ENCODE measurements around the gene ABCG2.

The ABCG2 gene

DNA sequence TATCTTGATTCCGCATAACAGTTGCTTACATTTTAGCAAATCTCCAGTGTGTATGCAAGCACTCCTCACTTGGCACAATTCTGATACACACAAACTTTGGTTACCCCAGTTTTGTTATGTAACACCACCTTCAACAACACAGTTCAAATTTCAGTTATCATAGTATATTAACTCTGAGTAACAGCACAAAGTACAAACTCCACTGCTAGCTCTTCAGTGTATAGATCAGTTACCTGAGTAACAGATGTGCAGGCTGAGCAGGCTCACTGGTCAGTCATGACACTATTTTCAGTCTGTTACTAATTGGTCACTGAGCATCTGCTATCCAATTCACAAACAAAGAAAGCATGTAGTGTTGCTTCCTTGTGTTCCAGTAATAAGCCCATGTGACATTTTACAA, 95.6 kb downstream of the ABCG2 start:
- no peak for DNase-seq

DNA sequence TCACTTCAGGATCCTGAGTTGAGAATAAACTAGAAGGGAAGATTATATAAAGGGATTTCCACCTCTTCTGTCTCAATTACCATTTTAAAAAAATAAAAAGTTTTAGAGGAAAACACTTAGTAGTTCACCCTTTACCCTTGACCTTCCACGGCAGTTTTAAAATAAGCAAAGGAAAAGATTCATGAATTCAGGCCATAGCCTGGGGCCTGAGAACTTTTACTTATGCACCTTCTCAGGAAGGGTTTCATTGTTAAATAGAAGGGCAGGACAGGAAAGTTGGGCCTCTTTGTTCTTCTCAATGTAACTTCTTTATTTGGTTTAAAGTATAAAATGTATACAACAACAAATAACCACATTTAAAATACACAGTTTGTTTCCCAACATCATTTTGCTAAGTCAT, 96.1 kb downstream of the ABCG2 start:
- DNase-seq: no peak

DNA sequence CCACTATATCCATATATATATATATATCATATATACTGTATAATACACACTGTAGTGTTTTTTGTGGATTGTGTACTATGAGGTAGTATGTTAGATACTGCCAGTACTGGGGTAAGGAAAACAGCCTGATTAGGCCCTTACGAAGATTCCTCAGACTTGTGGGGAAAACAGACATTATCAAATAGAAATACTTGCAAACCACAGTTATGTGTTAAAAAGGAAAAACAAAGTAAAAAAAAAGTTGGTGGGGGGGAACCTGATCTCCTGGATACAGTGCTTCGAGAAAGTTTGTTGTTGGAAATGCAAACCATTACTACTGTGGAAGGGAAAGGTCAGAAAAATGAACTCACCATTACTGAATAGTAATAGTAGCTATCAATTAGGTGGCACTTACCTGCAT, 98.0 kb downstream of the ABCG2 start:
- DNase-seq: no peak

DNA sequence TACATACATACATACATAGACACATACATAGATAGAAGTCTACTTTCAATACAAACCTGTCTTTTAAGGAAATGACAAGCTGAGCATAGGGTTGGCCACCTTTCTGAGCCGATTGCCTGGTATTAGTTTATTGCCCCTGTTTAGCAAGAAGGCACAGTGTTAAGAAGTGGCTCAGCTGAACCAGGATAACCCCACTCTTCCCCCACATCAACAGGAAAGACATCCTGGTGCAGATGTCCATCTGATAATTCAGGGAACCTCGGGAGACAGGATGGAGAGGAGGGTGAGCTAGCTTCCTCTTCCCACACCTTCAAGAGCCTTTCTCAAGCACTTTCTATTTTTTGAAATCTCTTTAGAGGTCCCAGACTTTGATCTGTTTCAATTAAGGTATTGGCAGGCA, 98.7 kb downstream of the ABCG2 start:
- DNase-seq: no peak

DNA sequence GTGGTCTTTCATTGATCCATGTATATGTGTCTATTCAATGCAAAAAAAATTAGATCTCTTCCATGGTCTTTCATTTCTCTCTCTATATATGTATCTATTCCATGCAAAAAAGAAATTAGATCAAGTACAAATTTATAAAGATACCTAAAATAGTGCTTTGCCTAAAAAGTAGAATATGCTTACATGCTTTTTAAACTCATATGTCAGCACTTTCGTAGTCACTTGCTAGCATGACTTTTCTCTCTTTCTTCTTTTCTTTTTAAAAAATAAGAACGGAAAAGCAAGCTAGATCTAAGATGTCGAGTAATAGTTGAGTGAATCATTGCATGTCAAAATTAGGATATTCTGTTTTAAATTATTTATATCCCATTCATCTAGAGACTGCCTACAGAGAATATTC, 100.1 kb downstream of the ABCG2 start:
- DNase-seq: no peak

DNA sequence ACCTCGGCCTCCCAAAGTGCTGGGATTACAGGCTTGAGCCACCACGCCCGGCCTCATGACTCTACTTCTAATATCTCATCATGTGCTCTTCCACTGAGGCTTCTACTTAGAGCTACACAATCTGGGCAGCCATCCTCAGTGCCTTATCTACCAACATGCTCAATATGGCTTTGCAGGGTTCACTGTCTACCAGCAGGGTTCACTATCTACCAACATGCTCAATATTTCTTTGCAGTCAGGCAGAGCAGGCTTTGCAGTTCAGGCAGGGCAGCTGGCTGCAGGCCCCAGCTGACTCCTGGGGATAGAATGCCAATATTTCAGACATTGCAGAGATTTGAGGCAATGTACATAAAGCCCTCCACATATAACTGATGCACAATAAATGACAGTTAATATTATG, 103.5 kb downstream of the ABCG2 start:
- peak; percentile 16 for DNase-seq

DNA sequence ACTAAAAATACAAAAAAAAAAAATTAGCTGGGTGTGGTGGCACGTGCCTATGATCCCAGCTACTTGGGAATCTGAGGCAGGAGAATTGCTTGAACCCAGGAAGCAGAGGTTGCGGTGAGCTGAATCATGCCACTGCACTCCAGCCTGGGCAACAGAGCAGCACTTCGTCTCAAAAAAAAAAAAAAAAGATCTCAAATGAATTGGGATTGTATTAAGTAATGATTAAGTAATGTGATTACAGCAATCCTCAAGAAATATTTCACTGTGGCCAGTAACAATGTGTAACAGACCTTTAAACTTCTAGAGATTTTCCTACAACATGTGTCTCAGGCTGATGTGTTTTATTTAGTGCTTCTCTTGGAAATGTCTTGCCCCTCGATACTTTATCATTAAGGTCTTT, 104.2 kb downstream of the ABCG2 start:
- no peak for DNase-seq

DNA sequence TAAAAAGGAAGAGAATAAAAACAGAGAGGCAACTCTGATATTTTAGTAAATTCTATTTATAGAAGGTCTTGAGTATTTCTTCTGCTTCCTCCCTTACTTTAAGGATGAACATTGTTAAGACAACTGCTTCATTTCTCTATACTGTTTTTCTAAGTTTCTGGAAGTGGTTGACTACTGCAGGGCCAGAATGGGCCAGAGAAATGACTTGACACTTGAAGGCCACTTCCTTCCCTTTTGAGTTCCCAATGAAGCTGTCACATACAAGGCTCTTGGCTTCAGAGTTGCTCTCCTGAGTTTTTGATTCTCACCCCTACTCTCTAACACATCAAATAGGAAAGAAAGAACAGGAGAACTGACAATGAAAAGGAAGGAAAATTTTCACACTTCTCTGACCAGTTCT, 113.4 kb downstream of the ABCG2 start:
- DNase-seq: peak; percentile 18

DNA sequence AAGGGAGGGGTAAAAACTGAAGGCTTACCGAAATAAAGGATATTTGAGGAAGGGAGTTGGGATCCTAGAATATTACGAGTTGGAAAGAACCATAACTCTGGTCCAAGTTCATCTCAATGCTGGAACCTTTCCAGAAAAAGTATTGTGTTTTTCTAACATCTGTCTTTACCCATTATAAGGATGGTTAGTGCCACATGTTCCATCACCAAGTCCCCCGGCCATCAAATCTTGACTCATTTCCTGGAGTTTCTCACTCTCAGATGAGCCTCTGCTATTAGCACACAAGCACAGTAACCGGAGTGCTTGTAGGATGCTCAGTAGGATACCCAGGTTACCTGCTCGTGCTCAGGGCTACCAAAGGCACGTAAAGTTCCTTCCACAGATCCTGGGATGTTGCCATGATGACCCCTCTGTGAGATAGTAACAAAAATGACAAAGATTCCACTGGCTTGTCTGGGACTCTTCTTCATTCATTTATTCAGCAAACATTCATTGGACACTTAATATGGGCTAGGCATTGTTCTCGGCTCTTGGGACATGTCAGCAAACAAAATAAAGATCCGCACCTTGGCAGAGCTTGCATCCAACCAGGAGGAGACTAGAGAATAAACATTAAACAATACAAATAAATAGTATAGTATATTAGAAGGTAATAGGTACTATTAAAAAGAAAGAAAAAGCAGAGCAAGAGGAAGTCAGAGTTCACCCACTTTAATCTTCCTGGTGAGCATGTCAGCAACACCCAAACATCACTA, 114.7 kb downstream of the ABCG2 start:
- peak; percentile 1 for DNase-seq

DNA sequence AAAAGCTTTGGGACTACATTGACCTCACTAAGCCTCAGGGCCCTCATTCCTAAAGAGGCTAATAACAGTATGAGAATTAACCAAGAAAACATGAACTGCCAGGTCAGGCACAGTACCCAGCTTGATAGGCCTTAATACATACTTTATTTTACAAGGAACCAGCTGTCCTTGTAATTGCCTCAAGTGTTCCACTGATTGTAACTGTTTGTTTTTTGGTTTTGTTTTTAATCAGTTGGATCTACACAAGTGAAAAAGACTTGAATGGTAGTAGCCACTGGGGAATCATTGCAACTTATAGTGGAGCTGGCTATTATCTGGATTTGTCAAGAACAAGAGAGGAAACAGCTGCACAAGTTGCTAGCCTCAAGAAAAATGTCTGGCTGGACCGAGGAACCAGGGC, 115.4 kb downstream of the ABCG2 start:
- no peak for DNase-seq

DNA sequence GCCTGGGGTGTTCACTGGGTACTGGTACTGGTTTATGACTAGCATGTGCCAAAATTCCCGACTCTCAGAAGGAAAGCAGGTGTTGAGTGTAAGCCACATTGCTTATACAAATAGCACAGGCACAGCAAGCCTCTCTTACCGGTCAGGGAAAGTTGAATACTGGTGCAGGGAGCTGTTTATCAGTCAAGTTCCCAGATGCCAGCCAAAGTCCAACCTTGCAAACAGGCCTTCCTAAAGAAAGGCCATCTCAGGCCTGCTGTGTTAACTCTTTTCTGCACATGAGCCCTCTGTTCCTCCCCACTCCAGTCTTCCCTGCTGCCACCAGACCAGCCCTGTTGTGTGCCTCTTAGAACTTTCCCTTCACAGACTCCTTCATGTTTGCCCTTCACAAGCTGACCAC, 116.8 kb downstream of the ABCG2 start:
- no peak for DNase-seq

DNA sequence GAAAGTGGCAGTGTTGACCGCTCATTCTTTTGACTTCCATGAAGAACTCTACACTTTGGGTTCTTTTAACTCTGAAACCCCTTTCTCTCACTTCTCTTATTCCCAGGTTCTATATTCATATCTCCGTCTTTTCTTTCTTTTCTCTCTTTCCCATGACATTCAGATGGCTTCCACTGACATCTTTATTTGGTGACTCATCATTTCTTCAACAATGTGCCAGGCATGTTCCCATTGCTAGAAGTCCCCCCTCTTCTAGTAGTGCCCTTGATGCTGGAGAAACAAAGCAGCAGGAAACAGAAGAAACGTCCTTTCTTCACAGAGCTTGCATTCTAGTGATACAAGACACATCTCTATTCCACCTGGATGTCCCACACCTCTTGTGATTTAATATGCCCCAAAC, 117.7 kb downstream of the ABCG2 start:
- no peak for DNase-seq
